SK-N-SH (cell line): ENCODE data around the gene KIF21B. TPM values are rescaled to one million over a fixed set of nuclear protein-coding genes. Genes with fewer than 3 reads are reported as not detected.

ENCODE experiments used
- CTCF ChIA-PET: fragments of 300-600, 350-600 bp; formaldehyde crosslinking; extraction: SDS; loops from one replicate; lab custom pipeline; 2021; lab: Yijun Ruan, JAX
- POLR2A ChIA-PET: fragments of 350-600 bp; sonication (Branson Sonifier 250); formaldehyde crosslinking; extraction: SDS; loops from one replicate; lab custom pipeline; 2020; ENCODE audit warnings: antibody characterized with exemption, inconsistent platforms; lab: Yijun Ruan, JAX
- DNase-seq: peaks from one replicate; pipeline ENCODE4 v3.0.0; 2012
- H2AFZ ChIP-seq: fragments of 200-600 bp; sonication (generic); 2 replicates; pipeline ENCODE4 v1.8.1; 2016; ENCODE audit warnings: antibody characterized with exemption, mild to moderate bottlenecking, low read depth
- H3F3A ChIP-seq: fragments of 200-600 bp; sonication (generic); replicated peaks from 2 replicates; pipeline ENCODE3; 2016; ENCODE audit warnings: antibody characterized with exemption, mild to moderate bottlenecking; ENCODE audit not compliant: insufficient read depth
- H3K27ac ChIP-seq, 2 experiments: fragments of 200-500 bp in 1 of 2; fragments of 200-600 bp in 1 of 2; sonication (Bioruptor generic) in 1 of 2; sonication (generic), shearing (Covaris generic) in 1 of 2; 2 replicates each; pipeline versions ENCODE4 v1.5.1 to v1.6.1; 2014 to 2016; ENCODE audit warnings: low read depth in 2 of 2, inconsistent platforms in 1 of 2, low read length in 1 of 2, mild to moderate bottlenecking in 1 of 2, mixed read lengths in 1 of 2
- H3K27me3 ChIP-seq: fragments of 200-600 bp; sonication (generic), shearing (Covaris generic); 2 replicates; pipeline ENCODE4 v1.6.1; 2016; ENCODE audit warnings: mixed run types; ENCODE audit not compliant: insufficient read depth
- H3K36me3 ChIP-seq, 2 experiments: fragments of 200-500 bp in 1 of 2; fragments of 200-600 bp in 1 of 2; sonication (Bioruptor generic) in 1 of 2; sonication (generic) in 1 of 2; replicated peaks in 1 of 2; 2 replicates each; pipeline versions ENCODE3 to v1.5.1; 2014 to 2016; ENCODE audit warnings: low read length in 1 of 2, mild to moderate bottlenecking in 1 of 2; ENCODE audit not compliant: insufficient read depth in 2 of 2, control insufficient read depth in 1 of 2
- H3K4me1 ChIP-seq, 2 experiments: fragments of 200-500 bp in 1 of 2; fragments of 200-600 bp in 1 of 2; sonication (Bioruptor generic) in 1 of 2; sonication (generic), shearing (Covaris generic) in 1 of 2; 2 replicates each; pipeline versions ENCODE4 v1.5.1 to v1.6.1; 2014 to 2016; ENCODE audit warnings: low read depth in 1 of 2, low read length in 1 of 2, mixed run types in 1 of 2; ENCODE audit not compliant: insufficient read depth in 2 of 2, control insufficient read depth in 1 of 2
- H3K4me2 ChIP-seq: fragments of 200-600 bp; sonication (generic), shearing (Covaris generic); 2 replicates; pipeline ENCODE4 v1.6.1; 2017; ENCODE audit warnings: mixed run types
- H3K4me3 ChIP-seq, 2 experiments: fragments of 200-500 bp in 1 of 2; fragments of 200-600 bp in 1 of 2; sonication (Bioruptor generic) in 1 of 2; sonication (generic), shearing (Covaris generic) in 1 of 2; 2 replicates each; pipeline versions ENCODE4 v1.5.1 to v1.8.1; 2014 to 2016; ENCODE audit warnings: low read depth in 2 of 2, inconsistent platforms in 1 of 2, low read length in 1 of 2, mild to moderate bottlenecking in 1 of 2, mixed read lengths in 1 of 2, moderate library complexity in 1 of 2
- H3K79me2 ChIP-seq: fragments of 200-600 bp; sonication (generic); 2 replicates; pipeline ENCODE4 v1.8.1; 2017; ENCODE audit warnings: mild to moderate bottlenecking; ENCODE audit not compliant: insufficient read depth
- H3K9ac ChIP-seq: fragments of 200-600 bp; sonication (generic); 2 replicates; pipeline ENCODE4 v1.6.1; 2017; ENCODE audit warnings: mixed run types
- H3K9me2 ChIP-seq: fragments of 200-600 bp; sonication (generic); 2 replicates; pipeline ENCODE4 v1.6.1; 2017; ENCODE audit warnings: mixed run types
- H3K9me3 ChIP-seq: fragments of 200-600 bp; sonication (generic); 2 replicates; pipeline ENCODE4 v1.6.1; 2017; ENCODE audit warnings: mixed run types, mild to moderate bottlenecking, moderate library complexity
- H4K20me1 ChIP-seq: fragments of 200-600 bp; sonication (generic); 2 replicates; pipeline ENCODE4 v1.6.1; 2017; ENCODE audit warnings: mild to moderate bottlenecking, mixed run types; ENCODE audit not compliant: insufficient read depth
- ELF1 ChIP-seq: IDR thresholded peaks from 2 replicates; pipeline ENCODE4 v1.4.0; 2012
- EP300 ChIP-seq, 2 experiments: IDR thresholded peaks; 2 replicates each; pipeline versions ENCODE4 v1.4.0 to v1.6.1; 2012; ENCODE audit warnings: borderline replicate concordance in 1 of 2, low read depth in 1 of 2, low read length in 1 of 2
- JUND ChIP-seq: IDR thresholded peaks from 2 replicates; pipeline ENCODE4 v1.4.0; 2012
- MAX ChIP-seq: IDR thresholded peaks from 2 replicates; pipeline ENCODE4 v1.4.0; 2012; ENCODE audit warnings: low read depth
- MEF2A ChIP-seq: IDR thresholded peaks from 2 replicates; pipeline ENCODE4 v1.4.0; 2012; ENCODE audit warnings: low read depth, borderline replicate concordance
- MXI1 ChIP-seq: IDR thresholded peaks from 2 replicates; pipeline ENCODE4 v1.6.1; 2012; ENCODE audit warnings: mild to moderate bottlenecking, low read depth, low read length, improper control_type of control experiment
- RFX5 ChIP-seq: IDR thresholded peaks from 2 replicates; pipeline ENCODE4 v1.6.1; 2012; ENCODE audit warnings: mild to moderate bottlenecking, improper control_type of control experiment, low read length
- RXRA ChIP-seq: IDR thresholded peaks from 2 replicates; pipeline ENCODE4 v1.4.0; 2012; ENCODE audit warnings: low read depth, mild to moderate bottlenecking, borderline replicate concordance
- SMC3 ChIP-seq: IDR thresholded peaks from 2 replicates; pipeline ENCODE4 v1.6.1; 2012; ENCODE audit warnings: low read depth, low read length, improper control_type of control experiment
- TAF1 ChIP-seq: IDR thresholded peaks from 2 replicates; pipeline ENCODE4 v1.6.1; 2012; ENCODE audit warnings: low read depth, mild to moderate bottlenecking, low read length, moderate library complexity, borderline replicate concordance
- USF1 ChIP-seq: IDR thresholded peaks from 2 replicates; pipeline ENCODE4 v1.4.0; 2012; ENCODE audit warnings: low read depth, borderline replicate concordance
- WGBS: methylation state at CpG from one replicate; pipeline ENCODE4 v1.1.6; 2017; ENCODE audit warnings: low lambda C conversion rate; 5-methylcytosine and 5-hydroxymethylcytosine counted together
- polyA plus RNA-seq, 3 experiments: library from polyadenylated mRNA; depleted of rRNA; stranded (reverse); fragments of >200 nt; gene quantifications; 2 replicates each; pipeline ENCODE4 v1.2.3, GENCODE V29; 2012

Gene KIF21B
- polyA plus RNA-seq, 1 of the 3 experiments (the other 2 are of a cell fraction) = 0.26 TPM

- TF ChIP-seq TAF1 = no peak
- TF ChIP-seq, all 33 proteins: peak for 0
These were observed 39.6 kb upstream of the KIF21B start (continued) for GRCh38 chr1:201063145-201063544.

GRCh38 chr1:201062511-201063091 is 39.1 kb upstream of the KIF21B start:
- 64% methylated on average over 6 of the region's 8 CpGs for WGBS
- H3K4me3 ChIP-seq = no peak overlapping the region
- no peak overlapping the region for H3K27ac ChIP-seq
- no peaks in the 10 kb centered on the region for H3K9me2 ChIP-seq
- H2AFZ ChIP-seq = no peak overlapping the region
- ChIA-PET CTCF (interaction anchor here (1.6 kb wide), 1 partner anchor 90 kb away, joined by 13 read pairs; no protein-coding TSS in a partner anchor), POLR2A (no interaction called here)
- H3K27me3 ChIP-seq = peaks cover 28% of the 10 kb centered on the region
- no peaks in the 10 kb centered on the region for H3K36me3 ChIP-seq
- H4K20me1 ChIP-seq = no peaks in the 10 kb centered on the region
- no peak overlapping the region for H3K4me2 ChIP-seq
- no peak overlapping the region for H3K9ac ChIP-seq
- no peak for DNase-seq
- H3K9me3 ChIP-seq = no peaks in the 10 kb centered on the region
- H3K79me2 ChIP-seq = no peaks in the 10 kb centered on the region
- H3K4me1 ChIP-seq = peaks cover 0 to 7% of the 10 kb centered on the region in 2 experiments; a peak in 1 of 4 replicates
- TF ChIP-seq JUND (no peak), MXI1 (no peak), ELF1 (no peak), MEF2A (no peak), USF1 (no peak), RFX5 (no peak), RXRA (no peak)
- no peaks in the 10 kb centered on the region for H3F3A ChIP-seq

- Histone ChIP-seq H4K20me1 (no peaks in the 10 kb centered on the region), H3K36me3 (no peaks in the 10 kb centered on the region), H3F3A (no peaks in the 10 kb centered on the region), H3K4me1 (peaks cover 0 to 7% of the 10 kb centered on the region in 2 experiments; a peak in 1 of 4 replicates), H3K27me3 (peaks cover 21% of the 10 kb centered on the region), H3K4me2 (no peak overlapping the region), H3K9me3 (no peaks in the 10 kb centered on the region), H3K9ac (no peak overlapping the region), H2AFZ (no peak overlapping the region), H3K27ac (no peak overlapping the region), H3K79me2 (no peaks in the 10 kb centered on the region), H3K4me3 (no peak overlapping the region), H3K9me2 (no peaks in the 10 kb centered on the region)
- DNase-seq = no peak
- ChIA-PET POLR2A (no interaction called here), CTCF (no interaction called here)
- TF ChIP-seq MAX = no peak
- TF ChIP-seq EP300 (IDR thresholded peaks at IDR 0.05; ENCODE audit: borderline replicate concordance in 1 of 2, low read depth in 1 of 2, low read length in 1 of 2) = no peak
- no peak for TF ChIP-seq SMC3
- no CpG with 5 or more reads among the region's 12 CpGs for WGBS
These were observed 38.4 kb upstream of the KIF21B start for GRCh38 chr1:201061886-201062285.
